GM21825 (cell line): Measurements from ENCODE around the gene NACAD.
"Not testable (repeated sequence)": the region's sequence is repeated elsewhere in the genome, so short reads cannot be mapped to it uniquely, and the experiment has no call there.

Experiments used
- ATAC-seq: cut with Tn5 transposase; IDR thresholded peaks from one replicate; pipeline ENCODE4 v1.9.1; 2021; ENCODE audit warnings: mild to moderate bottlenecking, moderate library complexity; ENCODE audit not compliant: unreplicated experiment

The NACAD gene

GRCh38 chr7:45061352-45061751 lies 27.4 kb downstream of the NACAD start:
- ATAC-seq, result no peak

- ATAC-seq, result no peak
These were observed 28.5 kb downstream of the NACAD start for GRCh38 chr7:45060295-45060694.

- ATAC-seq, result no peak
These were observed 30.9 kb downstream of the NACAD start for GRCh38 chr7:45057878-45058277.

GRCh38 chr7:45055594-45056219 lies 33.1 kb downstream of the NACAD start:
- no peak for ATAC-seq

GRCh38 chr7:45055016-45055415 lies 33.8 kb downstream of the NACAD start:
- ATAC-seq, result no peak

- no peak for ATAC-seq
These were observed 34.3 kb downstream of the NACAD start for GRCh38 chr7:45054442-45054841.

- no peak for ATAC-seq
These were observed 34.8 kb downstream of the NACAD start for GRCh38 chr7:45053941-45054340.

- no peak for ATAC-seq
These were observed 35.4 kb downstream of the NACAD start for GRCh38 chr7:45053401-45053800.

- no peak for ATAC-seq
These were observed 36.8 kb downstream of the NACAD start for GRCh38 chr7:45052011-45052410.

GRCh38 chr7:45050198-45050597 lies 38.6 kb downstream of the NACAD start:
- no peak for ATAC-seq

- ATAC-seq, result no peak
These were observed 40.0 kb downstream of the NACAD start for GRCh38 chr7:45048748-45049147.

- ATAC-seq, result no peak
These were observed 44.4 kb downstream of the NACAD start for GRCh38 chr7:45044338-45044737.

- no peak for ATAC-seq
These were observed 49.7 kb downstream of the NACAD start for GRCh38 chr7:45039106-45039505.

- ATAC-seq, result no peak
These were observed 50.9 kb downstream of the NACAD start for GRCh38 chr7:45037876-45038275.

GRCh38 chr7:45036796-45037195 lies 52.0 kb downstream of the NACAD start:
- ATAC-seq, result no peak

- no peak for ATAC-seq
These were observed 52.5 kb downstream of the NACAD start for GRCh38 chr7:45036317-45036716.

- no peak for ATAC-seq
These were observed 52.9 kb downstream of the NACAD start for GRCh38 chr7:45035893-45036292.

GRCh38 chr7:45035371-45035770 lies 53.4 kb downstream of the NACAD start:
- ATAC-seq, result no peak

GRCh38 chr7:45034710-45035109 lies 54.1 kb downstream of the NACAD start:
- ATAC-seq, result not testable (repeated sequence)

- ATAC-seq, result no peak
These were observed 54.9 kb downstream of the NACAD start for GRCh38 chr7:45033931-45034290.

GRCh38 chr7:45033261-45033930 lies 55.4 kb downstream of the NACAD start:
- ATAC-seq, result no peak

- ATAC-seq, result no peak
These were observed 56.3 kb downstream of the NACAD start for GRCh38 chr7:45032421-45032820.

GRCh38 chr7:45031829-45032228 lies 56.9 kb downstream of the NACAD start:
- ATAC-seq, result no peak
